GM21825 (cell line): ENCODE results near the gene FAM20C.

ENCODE experiments used
- ATAC-seq: cut with Tn5 transposase; IDR thresholded peaks from one replicate; pipeline ENCODE4 v1.9.1; 2021; ENCODE audit warnings: mild to moderate bottlenecking, moderate library complexity; ENCODE audit not compliant: unreplicated experiment

FAM20C gene

DNA sequence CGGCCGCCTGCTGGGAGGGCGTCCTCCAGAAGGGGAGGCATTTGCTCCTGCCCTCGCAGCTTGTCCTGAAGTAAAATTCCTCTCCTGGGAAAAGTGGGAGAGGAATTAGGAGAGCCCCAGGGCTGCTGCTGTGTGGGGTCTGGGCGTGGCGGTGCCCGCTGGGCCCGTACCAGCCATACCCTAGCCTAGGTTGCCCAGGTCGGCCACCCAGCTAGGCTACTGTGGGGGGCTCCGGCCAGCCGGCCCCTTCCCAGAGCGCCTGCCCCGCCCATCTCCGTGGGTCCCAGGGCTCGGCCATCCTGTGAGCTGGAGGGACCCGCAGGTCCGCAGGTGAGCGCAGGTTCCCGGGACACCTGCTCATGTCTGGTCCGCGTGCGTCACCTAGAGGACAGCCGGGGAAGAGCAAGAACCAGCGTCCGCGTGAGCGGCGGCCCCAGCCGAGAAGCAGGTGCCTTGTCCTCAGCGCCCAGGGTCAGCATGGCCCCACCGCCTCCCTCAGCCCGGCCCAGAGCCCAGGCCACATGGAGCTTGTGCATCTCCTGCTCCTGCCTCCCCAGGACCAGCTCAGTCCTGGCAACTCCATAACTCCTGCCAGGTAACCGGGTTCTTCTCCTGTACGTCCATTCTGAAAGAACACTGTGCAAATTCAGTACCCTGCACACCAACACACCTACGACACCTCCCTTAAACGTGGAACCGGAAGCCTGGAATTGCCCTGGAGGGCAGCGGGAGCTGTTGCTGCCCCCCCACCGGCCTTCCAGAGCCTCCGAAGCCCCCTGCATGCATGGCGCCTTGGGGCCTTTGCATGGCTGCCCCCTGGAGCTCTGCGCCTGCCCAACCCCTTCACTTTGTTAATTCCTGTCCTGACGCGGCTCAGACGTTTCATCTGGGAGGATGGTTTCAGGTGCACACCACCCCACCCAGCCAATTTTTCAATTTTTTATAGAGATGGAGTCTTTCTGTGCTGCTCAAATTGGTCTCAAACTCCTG is 74.8 kb downstream of the FAM20C start:
- ATAC-seq, result no peak

DNA sequence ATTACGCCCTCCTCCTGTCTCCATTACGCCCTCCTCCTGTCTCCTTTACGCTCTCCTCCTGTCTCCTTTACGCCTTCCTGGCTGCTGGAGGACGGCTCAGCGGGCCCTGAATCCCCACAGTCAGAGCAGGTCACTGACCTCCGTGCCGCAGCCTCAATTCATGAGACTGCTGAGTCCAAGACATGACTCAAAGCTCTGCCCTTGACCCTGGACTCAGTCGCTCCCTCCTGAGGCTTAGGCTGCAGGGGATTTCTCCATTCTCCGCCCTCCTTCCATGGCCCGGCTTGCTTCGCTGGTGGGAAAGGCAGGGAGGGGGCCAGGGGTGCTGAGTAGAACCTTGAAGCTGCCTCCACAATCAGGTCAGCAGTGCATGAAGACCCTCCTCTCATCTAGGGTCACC is 76.6 kb downstream of the FAM20C start:
- no peak for ATAC-seq

DNA sequence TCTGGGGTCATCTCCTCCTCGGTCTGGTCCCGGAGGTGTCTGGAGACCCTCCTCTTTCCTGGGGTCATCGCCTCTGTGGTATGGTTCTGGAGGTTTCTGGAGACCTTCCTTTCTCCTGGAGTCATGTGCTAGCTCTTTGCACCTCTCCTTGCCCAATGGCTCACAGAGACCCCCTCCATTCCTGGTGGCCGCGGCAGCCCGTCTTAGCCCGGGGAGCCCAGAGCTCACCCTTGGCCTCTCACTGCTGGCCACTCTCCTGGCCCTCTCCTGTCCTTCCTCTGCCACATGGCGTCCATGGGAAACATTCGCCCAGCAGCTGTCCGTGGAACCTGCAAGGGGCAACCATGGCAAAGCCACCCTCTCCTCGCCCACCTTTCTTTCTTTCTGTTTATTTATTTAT is 77.3 kb downstream of the FAM20C start:
- no peak for ATAC-seq

DNA sequence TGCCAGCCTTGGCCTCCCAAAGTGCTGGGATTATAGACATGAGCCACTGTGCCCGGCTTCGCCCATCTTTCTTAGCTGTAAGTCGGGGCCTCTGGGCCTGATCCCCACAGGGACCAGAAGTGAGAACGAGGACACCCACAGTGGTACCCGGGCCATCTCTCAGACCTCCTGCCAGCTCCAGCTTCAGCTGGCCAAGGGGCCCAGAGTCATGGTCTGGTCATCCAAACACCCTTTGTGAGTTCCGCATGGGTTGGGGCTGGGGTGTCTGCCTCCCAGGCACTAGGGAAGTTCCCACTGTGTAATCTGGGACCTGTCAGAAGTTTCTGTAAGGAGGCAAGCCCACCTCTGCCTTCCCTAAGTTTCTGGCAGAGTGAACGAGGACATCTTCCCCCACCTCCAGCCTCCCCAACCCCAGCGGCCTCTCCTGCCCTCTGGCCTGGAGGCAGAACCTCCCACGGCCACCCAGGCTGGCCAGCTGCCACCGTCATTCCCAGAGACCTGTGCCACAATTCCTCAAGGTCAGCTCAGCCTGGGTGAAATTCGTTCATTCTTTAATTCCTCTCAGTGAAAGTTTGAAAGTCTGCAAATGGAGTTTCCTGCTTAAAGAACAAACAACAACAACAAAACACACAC is 78.1 kb downstream of the FAM20C start:
- ATAC-seq, result no peak

DNA sequence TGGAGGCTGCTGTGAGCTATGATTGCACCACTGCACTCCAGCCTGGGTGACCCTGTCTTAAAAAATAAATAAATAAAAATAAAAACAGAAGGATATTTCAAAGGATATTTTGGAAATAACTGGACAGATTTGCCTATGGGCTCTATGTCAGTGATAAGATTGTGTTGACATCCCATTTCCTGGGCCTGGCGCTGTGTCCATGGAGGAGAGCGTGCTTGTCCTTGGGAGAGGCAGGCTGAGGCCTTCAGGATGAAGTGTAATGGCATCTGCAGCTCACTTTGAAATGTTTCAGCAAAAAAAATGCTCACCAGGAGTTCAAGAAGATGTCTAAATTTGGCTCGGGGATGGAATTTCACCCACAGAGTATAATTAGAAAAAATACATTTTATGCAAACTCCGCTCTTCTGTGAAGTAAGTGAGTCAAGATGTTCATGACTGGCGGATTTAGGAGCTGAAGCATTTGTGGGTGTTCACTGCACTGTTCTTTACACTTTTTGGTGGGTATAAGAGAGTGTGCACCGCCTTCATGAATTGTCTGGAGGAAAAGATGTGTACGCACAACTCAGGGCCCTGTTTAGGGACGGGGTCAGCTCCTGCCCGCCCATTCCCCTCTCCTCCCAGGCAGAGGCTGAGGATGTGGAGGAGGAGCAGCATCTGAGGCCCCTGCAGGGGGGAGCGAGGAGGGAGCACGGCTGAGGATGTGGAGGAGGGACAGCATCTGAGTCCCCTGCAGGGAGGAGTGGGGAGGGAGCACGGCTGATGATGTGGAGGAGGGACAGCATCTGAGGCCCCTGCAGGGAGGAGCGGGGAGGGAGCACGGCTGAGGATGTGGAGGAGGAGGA is 79.1 kb downstream of the FAM20C start:
- no peak for ATAC-seq

DNA sequence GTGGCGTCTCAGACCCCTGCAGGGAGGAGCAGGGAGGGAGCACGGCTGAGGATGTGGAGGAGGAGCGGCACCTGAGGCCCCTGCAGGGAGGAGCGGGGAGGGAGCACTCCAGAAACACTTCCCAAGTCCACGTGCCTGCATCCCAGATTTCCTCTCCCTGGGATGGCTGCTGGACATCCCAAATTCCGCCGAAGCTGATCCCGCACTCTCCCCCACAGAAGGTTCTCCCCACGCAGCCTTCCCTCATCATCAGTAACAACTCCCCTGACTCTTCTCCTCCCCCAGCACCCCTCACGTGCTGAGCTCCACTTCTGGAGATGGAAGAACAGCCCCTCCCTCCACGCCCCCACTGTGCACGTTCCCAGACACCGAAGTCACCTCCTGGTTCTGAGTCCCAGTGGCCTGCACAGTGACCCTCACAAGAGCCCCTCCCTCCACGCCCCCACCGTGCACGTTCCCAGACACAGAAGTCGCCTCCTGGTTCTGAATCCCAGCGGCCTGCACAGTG is 79.8 kb downstream of the FAM20C start:
- ATAC-seq, result no peak

DNA sequence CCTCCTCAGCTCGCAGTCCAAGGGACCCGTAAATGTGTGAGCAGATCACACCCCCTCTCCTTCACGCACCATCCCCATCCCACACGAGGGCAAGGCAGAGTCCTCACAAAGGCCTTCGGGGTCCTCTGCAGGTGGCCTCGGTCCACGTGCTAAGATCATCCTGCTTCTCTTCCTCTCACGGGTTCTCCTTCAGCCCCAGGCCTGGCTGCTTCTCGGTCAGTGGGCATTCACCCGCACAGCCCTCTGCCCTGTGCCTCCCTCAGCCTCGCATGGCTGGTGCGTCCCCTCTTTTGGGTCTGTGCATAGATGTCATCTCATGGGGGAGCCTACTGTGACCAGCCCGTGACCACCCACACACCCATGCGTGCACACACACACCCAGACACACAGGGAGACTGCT is 80.3 kb downstream of the FAM20C start:
- no peak for ATAC-seq

DNA sequence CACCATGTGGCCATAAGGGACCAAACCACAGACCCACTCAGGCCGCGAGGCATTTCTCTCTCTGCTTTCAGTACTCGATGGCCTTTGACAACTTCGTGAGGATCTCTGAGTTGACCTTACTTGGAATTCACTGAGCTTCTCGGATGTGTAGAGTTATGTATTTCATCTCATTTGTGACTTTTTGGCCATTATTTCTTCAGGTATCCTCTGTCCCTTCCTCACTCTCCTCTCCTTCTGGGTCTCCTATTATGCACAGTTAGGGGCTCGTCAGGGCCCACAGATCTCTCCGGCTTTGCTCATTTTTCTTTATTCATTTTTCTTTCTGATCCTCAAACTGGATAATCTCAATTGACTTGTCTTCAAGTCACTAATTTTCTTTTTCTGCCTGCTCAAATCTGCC is 81.0 kb downstream of the FAM20C start:
- no peak for ATAC-seq

DNA sequence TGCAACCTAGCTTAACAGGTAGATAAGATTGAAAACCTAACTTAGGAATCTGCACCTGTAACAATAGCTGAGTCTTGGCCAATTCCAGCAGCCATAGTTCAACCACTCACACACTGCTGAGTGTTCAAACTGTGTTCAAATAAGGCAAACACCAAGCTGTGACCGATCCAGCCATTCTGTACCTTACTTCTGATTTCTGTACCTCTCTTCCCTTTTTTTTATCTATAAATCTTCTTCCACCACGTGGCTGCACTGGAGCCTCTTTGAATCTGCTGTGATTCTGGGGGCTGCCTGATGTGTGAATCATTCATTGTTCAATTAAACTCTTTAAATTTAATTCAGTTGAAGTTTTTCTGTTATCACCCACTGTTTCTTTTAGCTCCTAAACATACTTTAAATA is 81.9 kb downstream of the FAM20C start:
- ATAC-seq, result no peak

DNA sequence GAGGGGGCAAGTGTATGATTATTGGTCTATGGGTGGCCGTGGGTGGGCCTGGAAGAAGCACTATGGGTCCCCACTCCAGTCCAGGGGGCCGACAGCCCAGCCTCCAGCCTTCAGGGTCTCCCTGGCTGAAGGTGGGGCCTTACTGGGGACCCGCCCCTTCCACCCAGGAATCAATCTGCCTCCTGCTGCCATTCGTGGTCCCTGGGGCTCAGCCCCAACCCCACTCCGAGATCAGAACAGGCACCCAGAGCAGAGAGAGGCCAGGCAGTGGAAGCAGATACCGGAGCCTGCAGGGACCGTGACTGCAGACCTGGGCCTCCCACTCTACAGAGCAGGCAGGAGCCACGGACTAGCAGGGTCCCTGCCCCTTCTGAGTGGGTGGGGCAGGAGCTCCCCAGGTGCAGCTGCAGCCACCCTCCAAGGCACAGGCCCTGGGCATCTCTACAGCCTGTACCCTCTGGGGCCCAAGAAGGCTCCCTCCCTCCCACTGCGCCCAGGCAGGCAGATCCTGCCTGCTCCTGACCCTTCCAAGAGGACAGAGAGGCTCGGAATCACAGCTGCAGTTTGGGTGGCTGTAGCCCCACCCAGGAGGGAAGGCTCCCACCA is 84.0 kb downstream of the FAM20C start:
- ATAC-seq, result no peak

DNA sequence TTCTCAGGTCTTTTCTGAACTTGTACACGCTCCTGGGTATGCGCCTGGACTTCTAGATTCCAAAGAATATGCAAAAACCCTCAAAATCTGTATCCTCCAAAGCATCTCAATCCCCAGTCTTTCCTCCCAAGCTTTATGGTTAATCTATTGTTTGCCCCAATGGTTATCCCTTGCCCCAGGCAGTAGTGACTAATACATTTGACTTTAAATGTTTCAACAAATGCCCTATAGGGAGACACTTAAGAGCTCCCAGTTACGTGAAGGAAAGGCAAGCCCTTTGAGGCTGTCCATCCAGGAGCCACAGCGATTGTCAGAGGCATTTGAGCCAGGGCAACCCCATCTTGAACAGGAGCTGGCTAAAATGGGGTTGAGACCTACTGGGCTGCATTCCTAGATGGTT is 84.9 kb downstream of the FAM20C start:
- no peak for ATAC-seq

DNA sequence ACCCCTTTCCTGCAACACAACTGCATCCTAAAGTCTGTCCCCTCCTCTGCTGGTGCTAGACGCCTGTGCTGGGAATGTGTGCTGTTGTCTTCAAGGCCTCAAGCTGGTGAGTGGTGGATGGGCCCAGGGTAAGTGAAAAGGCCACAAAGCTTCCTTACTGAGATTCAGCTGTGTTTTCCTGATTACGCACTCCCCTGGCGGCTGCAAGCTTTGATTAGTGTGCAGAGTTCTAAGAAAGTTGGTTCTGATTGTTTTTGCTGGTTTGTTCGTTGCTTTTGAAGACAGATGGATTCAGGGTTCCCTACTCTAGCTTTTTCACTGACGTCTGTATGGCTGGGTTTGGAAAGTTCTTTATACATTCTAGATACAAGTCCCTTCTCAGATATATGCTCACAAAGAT is 85.7 kb downstream of the FAM20C start:
- ATAC-seq, result no peak

DNA sequence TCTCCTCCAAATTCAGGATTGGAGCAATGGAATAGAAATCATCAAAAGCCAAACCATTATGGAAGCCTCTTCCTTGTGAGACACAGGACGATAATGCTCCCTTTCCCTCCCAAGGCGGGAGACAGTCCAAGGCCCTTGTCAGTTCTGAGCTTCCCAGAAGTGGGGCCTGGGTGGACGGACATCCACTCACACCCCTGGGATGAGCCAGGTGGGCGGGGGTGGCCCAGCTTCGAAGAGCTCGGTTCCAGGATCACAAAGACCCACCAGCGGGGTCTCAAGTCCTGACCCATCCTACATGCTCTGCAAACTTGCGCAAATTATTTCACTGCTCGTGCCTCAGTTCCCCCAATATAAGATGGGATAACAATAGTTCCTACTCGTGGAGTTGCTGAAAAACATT is 87.5 kb downstream of the FAM20C start:
- ATAC-seq, result no peak

DNA sequence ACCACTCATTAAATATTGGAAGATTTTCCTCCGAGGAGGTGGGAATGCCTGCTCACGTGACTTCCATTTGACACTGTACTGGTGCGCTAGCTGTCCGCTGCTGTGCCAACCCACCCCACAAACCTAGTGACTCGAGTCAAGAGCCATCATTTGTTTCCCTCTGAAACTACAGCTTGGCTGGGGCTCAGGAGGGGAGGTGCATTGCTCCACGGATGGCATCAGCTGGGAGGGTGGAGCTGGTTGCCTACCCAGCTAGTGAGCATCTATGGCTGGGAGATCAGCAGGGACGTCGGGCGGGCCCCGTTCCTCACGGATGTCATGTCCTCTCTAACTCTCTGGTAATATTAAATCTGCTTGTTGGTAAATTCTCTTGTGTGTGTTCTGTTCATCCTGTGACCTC is 88.1 kb downstream of the FAM20C start:
- no peak for ATAC-seq

DNA sequence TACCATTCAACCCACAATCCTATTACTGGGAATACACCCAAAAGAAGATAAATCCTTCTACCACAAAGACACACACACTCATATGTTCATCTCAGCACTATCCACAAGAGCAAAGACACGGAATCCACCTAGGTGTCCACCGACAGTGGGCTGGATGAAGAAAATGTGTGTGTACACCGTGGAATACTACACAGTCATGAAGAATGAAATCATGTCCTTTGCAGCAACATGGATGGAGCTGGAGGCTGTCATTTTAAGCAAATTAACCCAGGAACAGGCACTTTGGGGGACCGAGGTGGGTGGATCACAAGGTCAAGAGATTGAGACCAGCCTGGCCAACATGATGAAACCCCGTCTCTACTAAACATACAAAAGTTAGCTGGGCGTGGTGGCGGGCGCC is 89.3 kb downstream of the FAM20C start:
- no peak for ATAC-seq

DNA sequence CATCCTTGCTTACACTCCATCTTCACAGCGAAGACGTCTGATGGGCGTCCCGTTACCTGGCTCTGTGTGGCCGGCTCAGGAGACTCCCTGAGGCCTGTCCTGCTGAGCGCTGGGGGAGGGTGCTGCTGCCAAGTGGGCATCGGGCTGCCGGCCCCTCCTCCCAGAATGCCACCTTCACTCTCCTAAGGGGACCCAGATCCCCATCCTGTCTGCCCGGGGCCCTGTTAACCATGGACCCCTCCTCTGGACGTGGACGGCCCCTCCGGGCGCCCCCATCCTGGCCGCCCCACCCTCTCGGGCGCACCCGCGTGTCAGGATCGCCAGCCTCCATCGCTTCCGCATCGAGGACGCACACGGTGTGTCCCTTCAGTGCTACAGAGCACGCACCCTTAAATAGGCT is 90.2 kb downstream of the FAM20C start:
- ATAC-seq, result no peak

DNA sequence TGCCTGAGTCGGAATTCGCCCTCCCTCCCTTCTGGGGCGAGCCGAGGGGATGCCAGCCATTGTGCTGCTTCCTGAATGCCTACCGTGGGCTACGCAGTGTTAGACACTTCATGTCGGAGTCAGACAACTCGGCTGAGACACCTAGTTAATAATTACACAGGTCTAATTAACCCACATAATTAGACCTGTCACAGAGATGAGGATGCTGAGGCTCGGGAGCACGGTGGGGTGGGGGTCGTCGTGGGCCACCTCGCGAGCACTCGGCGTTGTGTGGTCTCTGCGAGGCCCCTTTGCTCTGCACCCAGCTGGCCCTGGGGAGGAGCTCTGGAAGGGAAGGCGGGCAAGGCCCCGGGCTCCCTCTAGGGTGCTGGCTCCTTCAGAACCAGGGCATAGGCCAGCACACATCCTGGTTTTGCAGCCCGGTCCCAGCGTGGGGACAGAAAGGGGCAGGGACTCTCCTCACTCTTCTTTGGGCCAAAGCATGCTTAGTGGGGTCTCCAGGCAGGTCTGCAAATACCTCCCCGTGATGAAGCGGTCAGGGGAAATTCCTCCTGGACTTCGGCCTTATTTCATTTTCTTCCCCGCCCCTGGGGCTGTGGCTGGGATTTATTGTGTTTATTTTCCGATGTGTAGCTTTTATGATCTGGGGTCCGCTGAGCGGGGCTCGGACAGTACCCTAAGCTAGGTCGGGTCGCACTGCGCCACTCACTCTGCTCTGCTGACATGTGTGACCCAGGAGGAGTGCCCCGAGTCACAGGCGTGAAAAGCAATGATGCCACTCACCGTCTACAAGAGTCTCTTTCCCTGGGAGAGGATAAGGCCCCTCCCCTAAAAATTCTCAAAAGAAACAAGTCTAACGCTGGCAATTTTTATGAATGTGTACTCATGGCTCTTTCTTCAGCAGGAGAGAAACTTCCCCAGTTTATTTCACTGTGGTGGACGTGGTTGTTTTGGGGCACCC is 92.7 kb downstream of the FAM20C start:
- ATAC-seq, result no peak

DNA sequence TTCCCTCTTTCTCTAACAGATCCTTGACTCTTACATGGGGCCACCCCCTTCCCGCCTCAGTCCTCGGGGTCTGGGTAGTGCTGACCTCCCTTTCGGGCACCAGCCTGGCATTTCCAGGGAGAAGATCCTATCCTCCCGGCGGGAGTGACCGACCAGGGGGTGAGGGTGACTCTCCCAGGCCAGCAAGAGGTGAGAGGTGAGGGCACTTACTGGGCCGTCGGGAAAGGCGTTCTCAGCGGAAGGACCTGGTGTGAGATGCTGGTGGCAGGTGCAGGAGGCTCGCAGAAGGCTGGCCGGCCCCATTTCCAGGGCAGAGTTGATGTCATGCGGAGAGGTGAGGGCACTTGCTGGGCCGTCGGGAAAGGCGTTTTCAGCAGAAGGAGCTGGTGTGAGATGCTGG is 93.4 kb downstream of the FAM20C start:
- no peak for ATAC-seq

DNA sequence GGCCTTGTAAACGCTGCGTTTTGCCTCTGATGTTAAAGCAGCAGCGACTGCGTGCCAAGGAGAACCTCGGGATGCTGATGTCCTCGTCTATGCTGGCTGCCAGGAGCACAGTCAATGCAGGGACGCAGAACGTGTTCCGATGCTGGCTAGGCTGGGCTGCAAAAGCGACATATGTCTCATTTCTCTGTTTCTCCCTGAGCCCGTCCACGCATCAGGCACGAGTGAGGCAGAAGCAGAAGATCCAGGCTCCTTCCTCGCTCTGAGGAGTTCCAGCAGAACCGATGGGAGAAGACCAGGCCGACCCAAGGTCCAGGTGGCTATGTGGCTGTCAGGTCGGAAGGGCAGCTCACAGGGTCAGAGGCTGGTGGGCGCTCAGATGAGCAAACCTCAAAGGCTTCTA is 93.9 kb downstream of the FAM20C start:
- no peak for ATAC-seq

DNA sequence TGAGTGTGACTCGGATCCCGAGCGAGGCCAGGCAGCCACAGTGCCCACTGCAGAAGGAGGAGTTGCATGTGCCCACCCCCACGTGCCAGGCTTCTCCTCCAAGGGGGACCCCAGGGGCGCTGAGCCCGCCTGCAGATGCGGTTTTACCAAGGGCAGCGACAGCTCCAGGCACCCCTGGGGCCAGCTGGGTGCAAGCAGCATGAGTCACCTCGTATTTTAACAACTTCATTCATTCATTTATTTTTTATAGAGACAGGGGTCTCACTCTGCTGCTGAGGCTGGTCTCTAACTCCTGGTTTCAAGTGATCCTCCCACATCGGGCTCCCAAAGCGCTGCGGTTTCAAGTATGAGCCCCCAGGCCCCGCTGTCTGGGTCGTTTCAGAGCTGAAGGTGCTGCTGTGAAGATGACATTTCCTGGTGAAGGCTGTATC is 96.3 kb downstream of the FAM20C start:
- ATAC-seq, result no peak
